Lower leg skin (tissue), 3 donors: ENCODE measurements around the gene SORBS2.

Experiments used
- POLR2A ChIP-seq, 2 donors: fragments of 450-650 bp; IDR thresholded peaks; one replicate each; pipeline ENCODE4 v1.6.1; 2016 to 2017; ENCODE audit warnings: antibody characterized with exemption in 2 of 2, mild to moderate bottlenecking in 1 of 2, moderate library complexity in 1 of 2
- TF ChIP-seq, protein P1 (sequence below), 3 donors: fragments of 450-650 bp; IDR thresholded peaks; one replicate each; pipeline ENCODE4 v1.5.1; 2016; ENCODE audit warnings: antibody characterized with exemption in 3 of 3, mild to moderate bottlenecking in 3 of 3, moderate library complexity in 2 of 3

GRCh38 chr4:185637163-185637875 is 174.7 kb downstream of the SORBS2 start:
- no peak for TF ChIP-seq POLR2A (IDR thresholded peaks at IDR 0.05)
- TF ChIP-seq, protein P1, sequence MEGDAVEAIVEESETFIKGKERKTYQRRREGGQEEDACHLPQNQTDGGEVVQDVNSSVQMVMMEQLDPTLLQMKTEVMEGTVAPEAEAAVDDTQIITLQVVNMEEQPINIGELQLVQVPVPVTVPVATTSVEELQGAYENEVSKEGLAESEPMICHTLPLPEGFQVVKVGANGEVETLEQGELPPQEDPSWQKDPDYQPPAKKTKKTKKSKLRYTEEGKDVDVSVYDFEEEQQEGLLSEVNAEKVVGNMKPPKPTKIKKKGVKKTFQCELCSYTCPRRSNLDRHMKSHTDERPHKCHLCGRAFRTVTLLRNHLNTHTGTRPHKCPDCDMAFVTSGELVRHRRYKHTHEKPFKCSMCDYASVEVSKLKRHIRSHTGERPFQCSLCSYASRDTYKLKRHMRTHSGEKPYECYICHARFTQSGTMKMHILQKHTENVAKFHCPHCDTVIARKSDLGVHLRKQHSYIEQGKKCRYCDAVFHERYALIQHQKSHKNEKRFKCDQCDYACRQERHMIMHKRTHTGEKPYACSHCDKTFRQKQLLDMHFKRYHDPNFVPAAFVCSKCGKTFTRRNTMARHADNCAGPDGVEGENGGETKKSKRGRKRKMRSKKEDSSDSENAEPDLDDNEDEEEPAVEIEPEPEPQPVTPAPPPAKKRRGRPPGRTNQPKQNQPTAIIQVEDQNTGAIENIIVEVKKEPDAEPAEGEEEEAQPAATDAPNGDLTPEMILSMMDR (IDR thresholded peaks at IDR 0.05) = no peak
